Uterus (tissue), 4 donors: Measurements from ENCODE around the gene CSNK1G3. TPM values are rescaled to one million over a fixed set of nuclear protein-coding genes. Genes with fewer than 3 reads are reported as not detected.
"Not testable (repeated sequence)": the region's sequence is repeated elsewhere in the genome, so short reads cannot be mapped to it uniquely, and the experiment has no call there.

Experiments
- DNase-seq, 2 donors: peaks; one replicate each; pipeline ENCODE4 v3.0.0-alpha.2; 2019 to 2020
- H3K27ac ChIP-seq, 2 donors: fragments of 200-600 bp; sonication (generic); 1 replicate in 1 of 2; 2 replicates in 1 of 2; pipeline ENCODE4 v1.5.1; 2016 to 2018
- H3K27me3 ChIP-seq, 2 donors: fragments of 200-600 bp; sonication (generic); one replicate each; pipeline ENCODE4 v1.5.1; 2018 to 2019; ENCODE audit warnings: control low read depth in 1 of 2
- H3K36me3 ChIP-seq, 2 donors: fragments of 200-600 bp; sonication (generic); one replicate each; pipeline ENCODE4 v1.5.1; 2019; ENCODE audit warnings: control low read depth in 1 of 2
- H3K4me1 ChIP-seq, 2 donors: fragments of 200-600 bp; sonication (generic); one replicate each; pipeline ENCODE4 v1.5.1; 2018 to 2019; ENCODE audit warnings: control low read depth in 1 of 2
- H3K4me3 ChIP-seq, 2 donors: fragments of 200-600 bp; sonication (generic); 1 replicate in 1 of 2; 2 replicates in 1 of 2; pipeline ENCODE4 v1.5.1; 2018 to 2019; ENCODE audit warnings: mild to moderate bottlenecking in 1 of 2
- H3K9me3 ChIP-seq, 2 donors: fragments of 200-600 bp; sonication (generic); one replicate each; pipeline ENCODE4 v1.5.1; 2019; ENCODE audit warnings: control low read depth in 1 of 2
- CTCF ChIP-seq, 4 experiments: fragments of 200-600 bp in 2 of 4; fragments of 450-650 bp in 2 of 4; sonication (generic) in 2 of 4; IDR thresholded peaks; one replicate each; pipeline ENCODE4 v1.5.1; 2016 to 2019; ENCODE audit warnings: antibody characterized with exemption in 4 of 4, mild to moderate bottlenecking in 2 of 4, moderate library complexity in 1 of 4
- POLR2A ChIP-seq, 2 donors: fragments of 450-650 bp; IDR thresholded peaks; one replicate each; pipeline ENCODE4 v1.6.1; 2016; ENCODE audit warnings: antibody characterized with exemption in 2 of 2, mild to moderate bottlenecking in 1 of 2, moderate library complexity in 1 of 2
- intact Hi-C: fragments of 100-400 bp; cut with DNase I; formaldehyde crosslinking; loops from one replicate; pipeline ENCODE4 v1.15.1; 2023; ENCODE audit warnings: low total_unique reads
- total RNA-seq, 4 donors: library from RNA; depleted of rRNA in 3 of 4; stranded (reverse); fragments of >200 nt in 3 of 4; gene quantifications; one replicate each; pipeline versions ENCODE4 v1.1.0 to v1.2.4, GENCODE V29; 2014 to 2023
- donor health status: DM: yes; HTN: yes; CAD: no.

The CSNK1G3 gene
- total RNA-seq, 4 donors from 2014 or later, result 42.8 to 151 (median 73.4) TPM

GRCh38 chr5:123628860-123629544, 117.0 kb downstream of the CSNK1G3 start:
- Histone ChIP-seq H3K27me3 (no peaks in the 10 kb centered on the region), H3K4me3 (no peak overlapping the region), H3K36me3 (no peaks in the 10 kb centered on the region), H3K27ac (no peak overlapping the region), H3K9me3 (peaks cover 0 to 5% of the 10 kb centered on the region in 2 donors), H3K4me1 (no peaks in the 10 kb centered on the region)
- TF ChIP-seq CTCF (IDR thresholded peaks at IDR 0.05) (no peak), POLR2A (IDR thresholded peaks at IDR 0.05) (no peak)
- intact Hi-C loops, result no loop called here
- DNase-seq, result no peak

GRCh38 chr5:123636006-123636405, 124.0 kb downstream of the CSNK1G3 start:
- TF ChIP-seq CTCF (IDR thresholded peaks at IDR 0.05), result no peak
- TF ChIP-seq POLR2A (IDR thresholded peaks at IDR 0.05), result no peak
- no peaks in the 10 kb centered on the region for H3K9me3 ChIP-seq
- H3K4me1 ChIP-seq, result no peaks in the 10 kb centered on the region
- no peaks in the 10 kb centered on the region for H3K27me3 ChIP-seq
- no peaks in the 10 kb centered on the region for H3K36me3 ChIP-seq
- no peak overlapping the region for H3K4me3 ChIP-seq
- DNase-seq, result no peak
- intact Hi-C loops, result no loop called here
- H3K27ac ChIP-seq, result no peak overlapping the region

- H3K27me3 ChIP-seq, H3K4me1 ChIP-seq, H3K27ac ChIP-seq, H3K9me3 ChIP-seq, DNase-seq, intact Hi-C loops, H3K36me3 ChIP-seq, H3K4me3 ChIP-seq: not testable (repeated sequence)
Measured at GRCh38 chr5:123637028-123637427, 125.1 kb downstream of the CSNK1G3 start.

GRCh38 chr5:123639244-123639643, 127.3 kb downstream of the CSNK1G3 start:
- intact Hi-C loops, result no loop called here
- no peaks in the 10 kb centered on the region for H3K36me3 ChIP-seq
- DNase-seq, result no peak
- no peaks in the 10 kb centered on the region for H3K4me1 ChIP-seq
- no peak overlapping the region for H3K27ac ChIP-seq
- no peak overlapping the region for H3K4me3 ChIP-seq
- no peaks in the 10 kb centered on the region for H3K9me3 ChIP-seq
- no peaks in the 10 kb centered on the region for H3K27me3 ChIP-seq
- TF ChIP-seq CTCF (IDR thresholded peaks at IDR 0.05), result no peak
- TF ChIP-seq POLR2A (IDR thresholded peaks at IDR 0.05), result no peak

- Histone ChIP-seq H3K27me3 (no peaks in the 10 kb centered on the region), H3K4me3 (no peak overlapping the region), H3K36me3 (no peaks in the 10 kb centered on the region), H3K4me1 (no peaks in the 10 kb centered on the region), H3K9me3 (no peaks in the 10 kb centered on the region), H3K27ac (no peak overlapping the region)
- DNase-seq, result no peak
- TF ChIP-seq POLR2A (IDR thresholded peaks at IDR 0.05), result no peak
- TF ChIP-seq CTCF (IDR thresholded peaks at IDR 0.05), result no peak
- intact Hi-C loops, result no loop called here
Measured at GRCh38 chr5:123645024-123645603, 133.1 kb downstream of the CSNK1G3 start.
